Loucy (cell line): ENCODE data around the gene TMEM107.
A peak's percentile ranks its signal among the peaks of the same experiment; 100 is the strongest.

Source experiments
- H2AFZ ChIP-seq: fragments of 200-600 bp; sonication (generic); 2 replicates; pipeline ENCODE4 v1.6.0; 2016; ENCODE audit warnings: antibody characterized with exemption, mild to moderate bottlenecking, low read length, moderate library complexity
- H3F3A ChIP-seq: fragments of 200-600 bp; 2 replicates; pipeline ENCODE4 v1.6.0; 2016; ENCODE audit warnings: antibody characterized with exemption, low read depth, mild to moderate bottlenecking
- H3K27me3 ChIP-seq: fragments of 200-600 bp; sonication (generic); 2 replicates; pipeline ENCODE4 v1.6.1; 2014; ENCODE audit warnings: low read length, mild to moderate bottlenecking; ENCODE audit not compliant: insufficient read depth, poor library complexity, severe bottlenecking
- H3K36me3 ChIP-seq: fragments of 200-600 bp; sonication (generic); 2 replicates; pipeline ENCODE4 v1.6.1; 2016; ENCODE audit warnings: low read length; ENCODE audit not compliant: insufficient read depth
- H3K4me1 ChIP-seq: fragments of 200-600 bp; sonication (generic); 2 replicates; pipeline ENCODE4 v1.5.1; 2014; ENCODE audit warnings: low read length, mild to moderate bottlenecking; ENCODE audit not compliant: insufficient read depth, poor library complexity, severe bottlenecking
- H3K4me2 ChIP-seq: fragments of 200-600 bp; sonication (generic); 2 replicates; pipeline ENCODE4 v1.6.0; 2014; ENCODE audit warnings: antibody characterized with exemption, low read length, low read depth, mild to moderate bottlenecking; ENCODE audit not compliant: poor library complexity, severe bottlenecking
- H3K4me3 ChIP-seq: fragments of 200-600 bp; sonication (generic); 2 replicates; pipeline ENCODE4 v1.5.1; 2014; ENCODE audit warnings: low read length, mild to moderate bottlenecking, mixed read lengths; ENCODE audit not compliant: poor library complexity, severe bottlenecking
- H3K79me2 ChIP-seq: fragments of 200-600 bp; sonication (generic); 2 replicates; pipeline ENCODE4 v1.6.1; 2014; ENCODE audit warnings: low read length; ENCODE audit not compliant: insufficient read depth
- H3K9ac ChIP-seq: fragments of 200-600 bp; sonication (generic); 2 replicates; pipeline ENCODE4 v1.6.0; 2014; ENCODE audit warnings: mild to moderate bottlenecking, low read depth, low read length, moderate library complexity; ENCODE audit not compliant: poor library complexity, severe bottlenecking
- H3K9me2 ChIP-seq: fragments of 200-600 bp; sonication (generic); replicated peaks from 2 replicates; pipeline ENCODE4 v1.6.1; 2016; ENCODE audit warnings: low read depth, low read length, mixed read lengths
- H3K9me3 ChIP-seq: fragments of 200-600 bp; sonication (generic); 2 replicates; pipeline ENCODE4 v1.6.1; 2014; ENCODE audit warnings: mild to moderate bottlenecking, antibody characterized with exemption, low read length, low read depth; ENCODE audit not compliant: insufficient read depth
- H4K20me1 ChIP-seq: fragments of 200-600 bp; sonication (generic); 2 replicates; pipeline ENCODE4 v1.6.0; 2014; ENCODE audit warnings: antibody characterized with exemption, low read length, mild to moderate bottlenecking; ENCODE audit not compliant: insufficient read depth, poor library complexity, severe bottlenecking
- EZH2phosphoT487 ChIP-seq: fragments of 200-600 bp; IDR thresholded peaks from 2 replicates; pipeline ENCODE4 v1.6.1; 2018; ENCODE audit warnings: antibody characterized with exemption, mild to moderate bottlenecking, moderate library complexity, borderline replicate concordance
- TF ChIP-seq, protein P1 (sequence below): fragments of 200-600 bp; sonication (generic); conservative IDR thresholded peaks from 2 replicates; pipeline ENCODE4 v1.5.1; 2014; ENCODE audit warnings: mild to moderate bottlenecking, antibody characterized with exemption, low read length

The TMEM107 gene

DNA sequence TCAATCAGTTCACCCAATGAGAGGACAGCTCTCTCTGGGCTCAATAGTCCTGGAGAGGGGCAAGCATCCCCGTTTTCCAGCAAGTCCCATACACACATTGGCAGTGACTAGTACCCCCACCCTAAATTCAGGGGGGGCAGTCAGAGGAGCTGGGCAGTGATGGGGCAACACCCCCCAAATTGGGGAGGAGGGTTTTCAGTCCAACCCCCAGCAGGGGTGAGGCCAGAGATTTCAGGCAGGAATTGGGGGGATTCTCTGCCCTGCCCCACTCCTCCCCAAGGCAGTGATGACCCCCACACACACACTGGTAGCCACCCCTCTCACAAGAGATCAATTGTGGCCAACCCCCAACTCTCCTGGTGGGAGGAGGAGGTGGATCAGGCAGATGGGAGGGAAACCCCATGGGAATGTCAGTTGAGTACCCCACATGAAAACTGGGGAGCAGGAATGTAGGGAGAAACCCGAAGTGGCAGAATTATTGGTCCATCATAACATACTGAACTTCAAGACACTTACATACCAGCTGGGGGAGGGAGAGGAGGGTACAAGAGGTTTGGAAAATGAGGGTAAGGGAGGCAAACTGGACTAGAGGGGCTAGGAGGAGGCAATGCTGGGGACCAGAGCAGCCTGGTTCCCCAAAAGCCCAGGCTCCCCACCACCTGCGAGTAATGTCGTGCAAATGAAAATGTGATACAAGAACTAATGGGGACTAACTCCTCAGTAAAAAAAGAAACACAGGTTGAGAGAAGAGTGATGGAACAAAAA is 16.5 kb downstream of the TMEM107 start:
- H3K36me3 ChIP-seq: no peaks in the 10 kb centered on the region
- H3F3A ChIP-seq: peaks cover 7% of the 10 kb centered on the region; the same call in 1 of the 2 replicates
- no peak overlapping the region for H3K9ac ChIP-seq
- H3K4me3 ChIP-seq: no peak overlapping the region
- H3K9me3 ChIP-seq: no peaks in the 10 kb centered on the region
- peaks cover 48% of the 10 kb centered on the region for H3K4me1 ChIP-seq
- H3K4me2 ChIP-seq: peak overlapping the region; percentile 17
- no peak overlapping the region for H2AFZ ChIP-seq
- H3K79me2 ChIP-seq: peaks cover 40% of the 10 kb centered on the region
- peaks cover 4% of the 10 kb centered on the region for H3K27me3 ChIP-seq
- H3K9me2 ChIP-seq: no peaks in the 10 kb centered on the region
- TF ChIP-seq, protein P1, sequence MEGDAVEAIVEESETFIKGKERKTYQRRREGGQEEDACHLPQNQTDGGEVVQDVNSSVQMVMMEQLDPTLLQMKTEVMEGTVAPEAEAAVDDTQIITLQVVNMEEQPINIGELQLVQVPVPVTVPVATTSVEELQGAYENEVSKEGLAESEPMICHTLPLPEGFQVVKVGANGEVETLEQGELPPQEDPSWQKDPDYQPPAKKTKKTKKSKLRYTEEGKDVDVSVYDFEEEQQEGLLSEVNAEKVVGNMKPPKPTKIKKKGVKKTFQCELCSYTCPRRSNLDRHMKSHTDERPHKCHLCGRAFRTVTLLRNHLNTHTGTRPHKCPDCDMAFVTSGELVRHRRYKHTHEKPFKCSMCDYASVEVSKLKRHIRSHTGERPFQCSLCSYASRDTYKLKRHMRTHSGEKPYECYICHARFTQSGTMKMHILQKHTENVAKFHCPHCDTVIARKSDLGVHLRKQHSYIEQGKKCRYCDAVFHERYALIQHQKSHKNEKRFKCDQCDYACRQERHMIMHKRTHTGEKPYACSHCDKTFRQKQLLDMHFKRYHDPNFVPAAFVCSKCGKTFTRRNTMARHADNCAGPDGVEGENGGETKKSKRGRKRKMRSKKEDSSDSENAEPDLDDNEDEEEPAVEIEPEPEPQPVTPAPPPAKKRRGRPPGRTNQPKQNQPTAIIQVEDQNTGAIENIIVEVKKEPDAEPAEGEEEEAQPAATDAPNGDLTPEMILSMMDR: no peak
- no peak for TF ChIP-seq EZH2phosphoT487
- peaks cover 42% of the 10 kb centered on the region for H4K20me1 ChIP-seq

DNA sequence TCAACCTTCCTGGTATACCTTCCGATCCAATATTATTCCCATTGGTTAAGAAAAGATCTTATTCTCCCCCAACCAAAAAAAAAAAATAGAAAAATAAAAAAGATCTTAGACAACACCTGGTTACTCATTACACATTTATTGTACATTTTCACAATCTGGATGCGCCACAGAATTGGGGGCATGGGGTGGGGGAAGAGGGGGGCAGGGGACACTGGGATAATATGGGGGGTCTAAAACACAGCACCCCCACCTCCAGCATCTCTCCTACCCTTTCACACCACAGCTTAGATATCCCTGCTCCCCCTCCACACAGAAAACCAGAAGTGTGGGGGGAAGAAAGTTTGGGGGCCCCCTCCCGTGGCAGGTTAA is 17.2 kb downstream of the TMEM107 start:
- peaks cover 40% of the 10 kb centered on the region for H3K79me2 ChIP-seq
- H2AFZ ChIP-seq: no peak overlapping the region
- H3K36me3 ChIP-seq: no peaks in the 10 kb centered on the region
- peak overlapping the region; percentile 17 for H3K4me2 ChIP-seq
- no peak overlapping the region for H3K9ac ChIP-seq
- no peaks in the 10 kb centered on the region for H3K9me2 ChIP-seq
- TF ChIP-seq EZH2phosphoT487: no peak
- TF ChIP-seq, protein P1: no peak
- no peak overlapping the region for H3K4me3 ChIP-seq
- no peaks in the 10 kb centered on the region for H3K9me3 ChIP-seq
- peaks cover 7% of the 10 kb centered on the region; the same call in 1 of the 2 replicates for H3F3A ChIP-seq
- H3K4me1 ChIP-seq: peaks cover 43% of the 10 kb centered on the region
- H3K27me3 ChIP-seq: peaks cover 4% of the 10 kb centered on the region
- peaks cover 42% of the 10 kb centered on the region for H4K20me1 ChIP-seq

DNA sequence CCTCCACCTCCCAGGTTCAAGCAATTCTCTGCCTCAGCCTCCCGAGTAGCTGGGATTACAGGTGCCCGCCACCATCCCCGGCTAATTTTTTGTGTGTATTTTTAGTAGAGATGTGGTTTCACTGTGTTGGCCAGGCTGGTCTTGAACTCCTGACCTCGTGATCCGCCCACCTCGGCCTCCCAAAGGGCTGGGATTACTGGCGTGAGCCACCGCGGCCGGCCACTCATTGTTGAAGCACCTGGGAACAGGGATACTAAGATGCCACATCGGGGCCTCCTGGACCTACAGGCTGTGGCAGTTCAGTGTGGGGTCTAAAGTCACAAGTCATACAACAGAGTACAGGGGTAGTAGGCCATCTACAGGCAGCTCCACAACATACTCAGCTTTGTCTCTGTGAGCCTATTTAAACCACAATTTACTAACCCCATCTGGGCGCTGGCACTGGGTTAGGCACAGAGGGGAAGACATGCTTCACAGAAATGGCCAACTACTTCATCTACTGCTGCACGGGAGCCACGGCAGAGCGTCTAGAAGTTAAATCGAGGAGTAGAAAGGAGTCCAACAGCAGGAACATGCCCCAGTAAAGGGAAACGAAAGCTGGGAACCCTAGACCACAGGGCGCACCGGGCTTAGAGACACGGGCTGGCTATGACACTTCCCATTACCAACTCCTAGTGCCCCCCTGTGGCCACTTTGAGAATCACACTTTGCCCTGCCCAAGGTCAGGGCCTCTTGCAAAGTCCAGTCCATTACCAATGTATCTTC is 17.7 kb downstream of the TMEM107 start:
- Histone ChIP-seq H4K20me1 (peaks cover 42% of the 10 kb centered on the region), H3K9me2 (no peaks in the 10 kb centered on the region), H3K4me2 (peak overlapping the region; percentile 63), H3K36me3 (no peaks in the 10 kb centered on the region), H3K27me3 (peaks cover 4% of the 10 kb centered on the region), H3F3A (0 out of 2 replicates have a peak, but pooled peaks cover 7% of the 10 kb centered on the region), H3K9me3 (no peaks in the 10 kb centered on the region), H3K4me3 (peak overlapping the region; percentile 54), H2AFZ (no peak overlapping the region), H3K4me1 (peaks cover 37% of the 10 kb centered on the region), H3K79me2 (peaks cover 38% of the 10 kb centered on the region), H3K9ac (no peak overlapping the region)
- TF ChIP-seq, protein P1: peak; percentile 80
- no peak for TF ChIP-seq EZH2phosphoT487
